WTC11 (cell line): Measurements from ENCODE around the gene TMEM11.

Experiments
- CREB1 ChIP-seq: sonication (generic); formaldehyde crosslinking; IDR thresholded peaks from 2 replicates; pipeline ENCODE4 v1.8.0; 2023; ENCODE audit warnings: mild to moderate bottlenecking, missing genetic modification reagents
- ETV6 ChIP-seq: sonication (generic); formaldehyde crosslinking; IDR thresholded peaks from 2 replicates; pipeline ENCODE4 v1.8.1; 2022; ENCODE audit warnings: mild to moderate bottlenecking, missing genetic modification reagents
- SP1 ChIP-seq: sonication (generic); formaldehyde crosslinking; conservative IDR thresholded peaks from 2 replicates; pipeline ENCODE4 v1.8.1; 2022; ENCODE audit warnings: missing genetic modification reagents
- TEAD4 ChIP-seq: sonication (generic); formaldehyde crosslinking; IDR thresholded peaks from 2 replicates; pipeline ENCODE4 v1.8.0; 2022; ENCODE audit warnings: mild to moderate bottlenecking, missing genetic modification reagents

- TF ChIP-seq ETV6 (CRISPR knock-in tag): no peak
- TF ChIP-seq TEAD4 (CRISPR knock-in tag): no peak
- TF ChIP-seq SP1 (CRISPR knock-in tag): no peak
- TF ChIP-seq CREB1 (CRISPR knock-in tag): no peak
Measured at GRCh38 chr17:21193031-21193430, 20.9 kb downstream of the TMEM11 start.
